GM23338 (cell line): ENCODE results near the gene FKRP. TPM values are rescaled to one million over a fixed set of nuclear protein-coding genes. Genes with fewer than 3 reads are reported as not detected.

ENCODE experiments used
- ATAC-seq: fragments of 200-7000 bp; cut with Tn5 transposase; 3 replicates; pipeline ENCODE4 v1.9.1; 2020
- DNase-seq: peaks from one replicate; pipeline ENCODE4 v3.0.0-alpha.2; 2015; ENCODE audit warnings: low spot score
- H2AFZ ChIP-seq: fragments of 200-600 bp; sonication (generic); 2 replicates; pipeline ENCODE4 v1.8.0; 2016; ENCODE audit warnings: antibody characterized with exemption, mild to moderate bottlenecking, moderate library complexity
- H3F3A ChIP-seq: fragments of 200-600 bp; sonication (generic); replicated peaks from 2 replicates; pipeline ENCODE4 v1.8.0; 2017; ENCODE audit warnings: antibody characterized with exemption, mixed run types, low read depth
- H3K27ac ChIP-seq: fragments of 200-600 bp; sonication (generic); 2 replicates; pipeline ENCODE4 v1.6.1; 2016; ENCODE audit warnings: low read depth
- H3K27me3 ChIP-seq: fragments of 200-600 bp; sonication (generic); 2 replicates; pipeline ENCODE4 v1.8.0; 2016; ENCODE audit warnings: mild to moderate bottlenecking, mixed run types, moderate library complexity; ENCODE audit not compliant: insufficient read depth
- H3K36me3 ChIP-seq: fragments of 200-600 bp; sonication (generic); 2 replicates; pipeline ENCODE4 v1.8.0; 2016; ENCODE audit warnings: mild to moderate bottlenecking; ENCODE audit not compliant: insufficient read depth
- H3K4me1 ChIP-seq: fragments of 200-600 bp; sonication (generic); 2 replicates; pipeline ENCODE4 v1.8.0; 2016; ENCODE audit warnings: mild to moderate bottlenecking, moderate library complexity; ENCODE audit not compliant: insufficient read depth
- H3K4me2 ChIP-seq: fragments of 200-600 bp; sonication (generic); 2 replicates; pipeline ENCODE4 v1.7.1; 2017; ENCODE audit warnings: mixed run types
- H3K4me3 ChIP-seq: fragments of 200-600 bp; sonication (generic); 2 replicates; pipeline ENCODE4 v1.6.1; 2016; ENCODE audit warnings: mixed run types
- H3K79me2 ChIP-seq: fragments of 200-600 bp; sonication (generic); replicated peaks from 2 replicates; pipeline ENCODE4 v1.8.0; 2017; ENCODE audit warnings: mild to moderate bottlenecking; ENCODE audit not compliant: insufficient read depth
- H3K9me2 ChIP-seq: fragments of 200-600 bp; sonication (generic); 2 replicates; pipeline ENCODE4 v1.8.0; 2017; ENCODE audit not compliant: insufficient read depth
- H4K20me1 ChIP-seq: fragments of 200-600 bp; sonication (generic); replicated peaks from 2 replicates; pipeline ENCODE4 v1.8.0; 2017; ENCODE audit warnings: mild to moderate bottlenecking; ENCODE audit not compliant: insufficient read depth
- H3K27ac Mint-ChIP-seq: 2 replicates; pipeline ENCODE4 v1.8.0; 2020; ENCODE audit warnings: inconsistent platforms, mild to moderate bottlenecking, moderate library complexity, mixed read lengths
- H3K27me3 Mint-ChIP-seq: 3 replicates; pipeline ENCODE4 v1.8.0; 2022; ENCODE audit warnings: low read depth, mild to moderate bottlenecking, moderate library complexity, mixed read lengths, inconsistent platforms; ENCODE audit not compliant: insufficient read depth, poor library complexity
- H3K36me3 Mint-ChIP-seq: 3 replicates; pipeline ENCODE4 v1.8.0; 2021; ENCODE audit warnings: low read depth, mild to moderate bottlenecking, inconsistent platforms, moderate library complexity, mixed read lengths
- H3K4me1 Mint-ChIP-seq: 3 replicates; pipeline ENCODE4 v1.8.0; 2020; ENCODE audit warnings: mild to moderate bottlenecking, inconsistent platforms, mixed read lengths
- H3K4me3 Mint-ChIP-seq: 3 replicates; pipeline ENCODE4 v1.8.0; 2021; ENCODE audit warnings: moderate library complexity, mild to moderate bottlenecking, inconsistent platforms, mixed read lengths
- H3K9me3 Mint-ChIP-seq: 3 replicates; pipeline ENCODE4 v1.8.0; 2020; ENCODE audit warnings: moderate library complexity, mild to moderate bottlenecking, inconsistent platforms, mixed read lengths
- CREB1 ChIP-seq: fragments of 250-450 bp; sonication (Bioruptor Pico); IDR thresholded peaks from 2 replicates; pipeline ENCODE4 v1.5.0; 2020; ENCODE audit warnings: low read depth, mild to moderate bottlenecking, moderate library complexity
- EZH2phosphoT487 ChIP-seq: fragments of 200-600 bp; sonication (generic); IDR thresholded peaks from one replicate; pipeline ENCODE4 v1.8.1; 2018; ENCODE audit warnings: antibody characterized with exemption; ENCODE audit not compliant: unreplicated experiment
- JUNB ChIP-seq: IDR thresholded peaks from one replicate; pipeline ENCODE4 v1.6.1; 2016; ENCODE audit warnings: antibody characterized with exemption; ENCODE audit not compliant: unreplicated experiment
- NANOG ChIP-seq: IDR thresholded peaks from 2 replicates; pipeline ENCODE4 v1.6.1; 2016; ENCODE audit warnings: antibody characterized with exemption, borderline replicate concordance
- POLR2AphosphoS5 ChIP-seq: IDR thresholded peaks from 2 replicates; pipeline ENCODE4 v1.6.1; 2016; ENCODE audit warnings: antibody characterized with exemption, low read depth
- REST ChIP-seq: IDR thresholded peaks from one replicate; pipeline ENCODE4 v1.6.1; 2018; ENCODE audit warnings: antibody characterized with exemption; ENCODE audit not compliant: unreplicated experiment
- STAT1 ChIP-seq: IDR thresholded peaks from one replicate; pipeline ENCODE4 v1.6.1; 2016; ENCODE audit warnings: antibody characterized with exemption; ENCODE audit not compliant: unreplicated experiment
- ZNF114 ChIP-seq: fragments of 250-450 bp; sonication (Bioruptor Pico); IDR thresholded peaks from 2 replicates; pipeline ENCODE4 v1.5.0; 2020; ENCODE audit warnings: mild to moderate bottlenecking, moderate library complexity
- ZNF462 ChIP-seq: fragments of 250-450 bp; sonication (Bioruptor Pico); IDR thresholded peaks from 2 replicates; pipeline ENCODE4 v1.5.0; 2020; ENCODE audit warnings: mild to moderate bottlenecking, moderate library complexity
- polyA plus RNA-seq: library from polyadenylated mRNA; unstranded; fragments of >200 nt; fragmentation: Nextera tagmentation; extraction: Ambion mirVana; gene quantifications from 2 replicates; pipeline ENCODE4 v1.2.1, GENCODE V29; 2016
- total RNA-seq: library from RNA; depleted of rRNA; stranded (reverse); fragments of >200 nt; shearing (Covaris generic); gene quantifications from 2 replicates; pipeline ENCODE4 v1.2.3, GENCODE V29; 2014
- TF ChIP-seq, protein P1 (sequence below), 2 experiments: fragments of 200-600 bp in 1 of 2; sonication (generic) in 1 of 2; conservative IDR thresholded peaks; 2 replicates each; pipeline versions ENCODE4 v1.5.1 to v1.6.1; 2016 to 2017; ENCODE audit warnings: antibody characterized with exemption in 2 of 2, low read depth in 2 of 2, mild to moderate bottlenecking in 2 of 2, moderate library complexity in 1 of 2
- TF ChIP-seq, protein P2 (sequence below): IDR thresholded peaks from 2 replicates; pipeline ENCODE4 v1.6.1; 2016; ENCODE audit warnings: antibody characterized with exemption

Gene FKRP
- total and polyA plus RNA-seq, 2 experiments from 2014 or later = 11.5 to 31.9 TPM

GRCh38 chr19:46726971-46727501, 18.8 kb upstream of the FKRP start:
- Histone ChIP-seq H3F3A (peaks cover 3% of the 10 kb centered on the region; the same call in 1 of the 2 replicates), H3K79me2 (0 out of 2 replicates have a peak, but pooled peaks cover 7% of the 10 kb centered on the region), H3K27me3 (no peaks in the 10 kb centered on the region), H3K4me1 (no peaks in the 10 kb centered on the region), H2AFZ (no peak overlapping the region), H3K4me3 (no peak overlapping the region), H4K20me1 (peaks cover 17% of the 10 kb centered on the region), H3K4me2 (no peak overlapping the region), H3K27ac (no peak overlapping the region), H3K36me3 (peaks cover 15% of the 10 kb centered on the region; the same call in 1 of the 2 replicates), H3K9me2 (no peaks in the 10 kb centered on the region)
- H3K9me3 Mint-ChIP-seq = peaks cover 3% of the 10 kb centered on the region; the same call in 1 of the 3 replicates
- TF ChIP-seq JUNB (no peak), ZNF114 (CRISPR knock-in tag) (no peak), REST (no peak), ZNF462 (CRISPR knock-in tag) (no peak), STAT1 (no peak), EZH2phosphoT487 (no peak), CREB1 (CRISPR knock-in tag) (no peak), POLR2AphosphoS5 (no peak), NANOG (no peak)
- TF ChIP-seq, protein P1, sequence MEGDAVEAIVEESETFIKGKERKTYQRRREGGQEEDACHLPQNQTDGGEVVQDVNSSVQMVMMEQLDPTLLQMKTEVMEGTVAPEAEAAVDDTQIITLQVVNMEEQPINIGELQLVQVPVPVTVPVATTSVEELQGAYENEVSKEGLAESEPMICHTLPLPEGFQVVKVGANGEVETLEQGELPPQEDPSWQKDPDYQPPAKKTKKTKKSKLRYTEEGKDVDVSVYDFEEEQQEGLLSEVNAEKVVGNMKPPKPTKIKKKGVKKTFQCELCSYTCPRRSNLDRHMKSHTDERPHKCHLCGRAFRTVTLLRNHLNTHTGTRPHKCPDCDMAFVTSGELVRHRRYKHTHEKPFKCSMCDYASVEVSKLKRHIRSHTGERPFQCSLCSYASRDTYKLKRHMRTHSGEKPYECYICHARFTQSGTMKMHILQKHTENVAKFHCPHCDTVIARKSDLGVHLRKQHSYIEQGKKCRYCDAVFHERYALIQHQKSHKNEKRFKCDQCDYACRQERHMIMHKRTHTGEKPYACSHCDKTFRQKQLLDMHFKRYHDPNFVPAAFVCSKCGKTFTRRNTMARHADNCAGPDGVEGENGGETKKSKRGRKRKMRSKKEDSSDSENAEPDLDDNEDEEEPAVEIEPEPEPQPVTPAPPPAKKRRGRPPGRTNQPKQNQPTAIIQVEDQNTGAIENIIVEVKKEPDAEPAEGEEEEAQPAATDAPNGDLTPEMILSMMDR (conservative IDR thresholded peaks at IDR 0.05; ENCODE audit: low read depth in 2 of 2) = no peak
- TF ChIP-seq, protein P2, sequence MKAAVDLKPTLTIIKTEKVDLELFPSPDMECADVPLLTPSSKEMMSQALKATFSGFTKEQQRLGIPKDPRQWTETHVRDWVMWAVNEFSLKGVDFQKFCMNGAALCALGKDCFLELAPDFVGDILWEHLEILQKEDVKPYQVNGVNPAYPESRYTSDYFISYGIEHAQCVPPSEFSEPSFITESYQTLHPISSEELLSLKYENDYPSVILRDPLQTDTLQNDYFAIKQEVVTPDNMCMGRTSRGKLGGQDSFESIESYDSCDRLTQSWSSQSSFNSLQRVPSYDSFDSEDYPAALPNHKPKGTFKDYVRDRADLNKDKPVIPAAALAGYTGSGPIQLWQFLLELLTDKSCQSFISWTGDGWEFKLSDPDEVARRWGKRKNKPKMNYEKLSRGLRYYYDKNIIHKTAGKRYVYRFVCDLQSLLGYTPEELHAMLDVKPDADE = no peak
- H3K36me3 Mint-ChIP-seq = peaks cover 80% of the 10 kb centered on the region
- no peak overlapping the region for H3K27ac Mint-ChIP-seq
- H3K27me3 Mint-ChIP-seq = peaks cover 9% of the 10 kb centered on the region
- H3K4me1 Mint-ChIP-seq = peaks cover 23% of the 10 kb centered on the region
- ATAC-seq (no peak), DNase-seq (no peak)
- H3K4me3 Mint-ChIP-seq = 0 out of 3 replicates have a peak overlapping the region, but pooled peaks have one; percentile 6
